HG03280 (cell line): ENCODE results near the gene ASB5.

Source experiments
- ATAC-seq: cut with Tn5 transposase; IDR thresholded peaks from one replicate; pipeline ENCODE4 v1.9.1; 2021; ENCODE audit warnings: mild to moderate bottlenecking, moderate library complexity; ENCODE audit not compliant: unreplicated experiment

ASB5 gene

DNA sequence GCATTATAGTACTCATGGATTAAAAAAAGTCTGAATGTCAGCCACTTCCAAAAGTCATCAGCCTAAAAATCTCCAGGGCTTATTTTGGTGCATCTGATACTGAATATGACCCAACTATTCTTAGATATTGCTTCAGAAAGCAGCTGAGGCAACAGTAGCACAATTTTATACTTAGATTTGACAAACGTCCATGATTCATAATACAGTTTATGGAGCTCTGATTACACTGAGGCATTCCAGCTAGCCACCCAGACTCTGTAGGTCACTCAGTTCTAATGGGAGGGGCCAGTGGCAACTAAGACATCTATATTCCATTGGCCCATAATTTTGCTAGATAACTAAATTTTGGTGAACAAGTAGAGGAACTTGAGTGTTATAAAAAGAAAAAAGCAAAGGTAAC is 84.0 kb downstream of the ASB5 start:
- ATAC-seq, result no peak
